Measurements from ENCODE around the gene C8A. TPM values are rescaled to one million over a fixed set of nuclear protein-coding genes. Genes with fewer than 3 reads are reported as not detected.

The C8A gene
- total and polyA plus RNA-seq, 2 of the 13 experiments (the other 11 are each of a cell fraction or from before 2014, with no cell fraction given) = 10.5 to 15.0 TPM

DNA sequence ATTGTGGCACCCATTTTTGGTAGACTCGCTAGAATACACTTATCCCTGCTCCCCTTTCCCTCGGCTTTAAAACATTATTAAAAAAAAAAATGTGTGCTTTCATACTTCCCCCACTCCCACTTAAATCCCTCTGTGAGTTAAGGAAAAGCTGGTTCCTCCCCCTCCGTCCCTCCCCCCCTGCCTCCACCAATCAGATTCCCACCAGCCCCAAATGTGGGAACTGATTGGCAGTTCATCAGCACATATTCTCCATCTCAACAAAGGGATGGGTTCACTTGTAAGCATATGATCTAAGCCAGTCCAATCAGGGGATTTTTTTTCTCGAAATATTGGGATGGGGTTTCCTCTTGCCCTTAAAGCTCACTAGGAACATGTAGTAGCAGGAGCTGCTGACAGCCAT lies 24.5 kb upstream of the C8A start:
- DNase-seq (ENCODE audit: low spot score) (no peak), ATAC-seq (no peak), FAIRE-seq (no peak)
- Histone ChIP-seq H3K27ac (ENCODE audit: extremely low read length, insufficient read depth, low read length) (no peak overlapping the region), H3K4me1 (ENCODE audit: insufficient read depth, low read length) (peaks cover 29% of the 10 kb centered on the region), H3K4me2 (ENCODE audit: low read depth, low read length) (no peak overlapping the region), H3K9ac (ENCODE audit: insufficient read depth, low read depth, low read length) (no peak overlapping the region), H4K20me1 (ENCODE audit: insufficient read depth, low read length) (no peaks in the 10 kb centered on the region), H3K79me2 (ENCODE audit: insufficient read depth, low read length) (no peaks in the 10 kb centered on the region), H3K27me3 (ENCODE audit: control insufficient read depth in 1 of 2, insufficient read depth in 2 of 2, low read length in 2 of 2) (no peaks in the 10 kb centered on the region), H3K9me3 (ENCODE audit: low read length) (no peaks in the 10 kb centered on the region), H3K4me3 (replicated peaks in 1 of 3; ENCODE audit: insufficient read depth in 1 of 3, low read depth in 2 of 3, low read length in 3 of 3) (no peak overlapping the region), H3K36me3 (replicated peaks in 1 of 2; ENCODE audit: control insufficient read depth in 1 of 2, insufficient read depth in 2 of 2, low read length in 2 of 2) (no peaks in the 10 kb centered on the region), H2AFZ (ENCODE audit: low read length) (no peak overlapping the region)
- BruUV-seq (replicated peaks) = no TSS peak
- intact Hi-C loops (cut with micrococcal nuclease; ENCODE audit: unreplicated experiment) (no loop called here), in situ Hi-C loops (cut with HindIII; ENCODE audit: extremely low pct_ligation_motif_present, low pct_unique_long_range_greater_than_20kb) (loop anchor here (5.0 to 25.0 kb wide), 4 partner anchors 137 to 1207 kb away; partner anchors contain the start of gene C8B)
- ChIA-PET CTCF (ENCODE audit: low intra/inter-chr PET ratio, low total read pairs) (interaction anchor here (4.3 kb wide), 1 partner anchor 138 kb away, joined by 51 read pairs; no protein-coding TSS in a partner anchor), POLR2A (interaction anchor here (0.7 kb wide), 1 partner anchor 78 kb away, joined by 3 read pairs; no protein-coding TSS in a partner anchor)
- WGBS (ENCODE audit: low lambda C conversion rate) = 71% methylated on average over 4 of the region's 4 CpGs
- TF ChIP-seq, protein P1, sequence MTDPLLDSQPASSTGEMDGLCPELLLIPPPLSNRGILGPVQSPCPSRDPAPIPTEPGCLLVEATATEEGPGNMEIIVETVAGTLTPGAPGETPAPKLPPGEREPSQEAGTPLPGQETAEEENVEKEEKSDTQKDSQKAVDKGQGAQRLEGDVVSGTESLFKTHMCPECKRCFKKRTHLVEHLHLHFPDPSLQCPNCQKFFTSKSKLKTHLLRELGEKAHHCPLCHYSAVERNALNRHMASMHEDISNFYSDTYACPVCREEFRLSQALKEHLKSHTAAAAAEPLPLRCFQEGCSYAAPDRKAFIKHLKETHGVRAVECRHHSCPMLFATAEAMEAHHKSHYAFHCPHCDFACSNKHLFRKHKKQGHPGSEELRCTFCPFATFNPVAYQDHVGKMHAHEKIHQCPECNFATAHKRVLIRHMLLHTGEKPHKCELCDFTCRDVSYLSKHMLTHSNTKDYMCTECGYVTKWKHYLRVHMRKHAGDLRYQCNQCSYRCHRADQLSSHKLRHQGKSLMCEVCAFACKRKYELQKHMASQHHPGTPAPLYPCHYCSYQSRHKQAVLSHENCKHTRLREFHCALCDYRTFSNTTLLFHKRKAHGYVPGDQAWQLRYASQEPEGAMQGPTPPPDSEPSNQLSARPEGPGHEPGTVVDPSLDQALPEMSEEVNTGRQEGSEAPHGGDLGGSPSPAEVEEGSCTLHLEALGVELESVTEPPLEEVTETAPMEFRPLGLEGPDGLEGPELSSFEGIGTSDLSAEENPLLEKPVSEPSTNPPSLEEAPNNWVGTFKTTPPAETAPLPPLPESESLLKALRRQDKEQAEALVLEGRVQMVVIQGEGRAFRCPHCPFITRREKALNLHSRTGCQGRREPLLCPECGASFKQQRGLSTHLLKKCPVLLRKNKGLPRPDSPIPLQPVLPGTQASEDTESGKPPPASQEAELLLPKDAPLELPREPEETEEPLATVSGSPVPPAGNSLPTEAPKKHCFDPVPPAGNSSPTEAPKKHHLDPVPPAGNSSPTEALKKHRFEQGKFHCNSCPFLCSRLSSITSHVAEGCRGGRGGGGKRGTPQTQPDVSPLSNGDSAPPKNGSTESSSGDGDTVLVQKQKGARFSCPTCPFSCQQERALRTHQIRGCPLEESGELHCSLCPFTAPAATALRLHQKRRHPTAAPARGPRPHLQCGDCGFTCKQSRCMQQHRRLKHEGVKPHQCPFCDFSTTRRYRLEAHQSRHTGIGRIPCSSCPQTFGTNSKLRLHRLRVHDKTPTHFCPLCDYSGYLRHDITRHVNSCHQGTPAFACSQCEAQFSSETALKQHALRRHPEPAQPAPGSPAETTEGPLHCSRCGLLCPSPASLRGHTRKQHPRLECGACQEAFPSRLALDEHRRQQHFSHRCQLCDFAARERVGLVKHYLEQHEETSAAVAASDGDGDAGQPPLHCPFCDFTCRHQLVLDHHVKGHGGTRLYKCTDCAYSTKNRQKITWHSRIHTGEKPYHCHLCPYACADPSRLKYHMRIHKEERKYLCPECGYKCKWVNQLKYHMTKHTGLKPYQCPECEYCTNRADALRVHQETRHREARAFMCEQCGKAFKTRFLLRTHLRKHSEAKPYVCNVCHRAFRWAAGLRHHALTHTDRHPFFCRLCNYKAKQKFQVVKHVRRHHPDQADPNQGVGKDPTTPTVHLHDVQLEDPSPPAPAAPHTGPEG (CRISPR knock-in tag; IDR thresholded peaks at IDR 0.05) = no peak
- no peak for TF ChIP-seq SNAI1 (CRISPR knock-in tag; IDR thresholded peaks at IDR 0.05; ENCODE audit: borderline replicate concordance)
- TF ChIP-seq, protein P2, sequence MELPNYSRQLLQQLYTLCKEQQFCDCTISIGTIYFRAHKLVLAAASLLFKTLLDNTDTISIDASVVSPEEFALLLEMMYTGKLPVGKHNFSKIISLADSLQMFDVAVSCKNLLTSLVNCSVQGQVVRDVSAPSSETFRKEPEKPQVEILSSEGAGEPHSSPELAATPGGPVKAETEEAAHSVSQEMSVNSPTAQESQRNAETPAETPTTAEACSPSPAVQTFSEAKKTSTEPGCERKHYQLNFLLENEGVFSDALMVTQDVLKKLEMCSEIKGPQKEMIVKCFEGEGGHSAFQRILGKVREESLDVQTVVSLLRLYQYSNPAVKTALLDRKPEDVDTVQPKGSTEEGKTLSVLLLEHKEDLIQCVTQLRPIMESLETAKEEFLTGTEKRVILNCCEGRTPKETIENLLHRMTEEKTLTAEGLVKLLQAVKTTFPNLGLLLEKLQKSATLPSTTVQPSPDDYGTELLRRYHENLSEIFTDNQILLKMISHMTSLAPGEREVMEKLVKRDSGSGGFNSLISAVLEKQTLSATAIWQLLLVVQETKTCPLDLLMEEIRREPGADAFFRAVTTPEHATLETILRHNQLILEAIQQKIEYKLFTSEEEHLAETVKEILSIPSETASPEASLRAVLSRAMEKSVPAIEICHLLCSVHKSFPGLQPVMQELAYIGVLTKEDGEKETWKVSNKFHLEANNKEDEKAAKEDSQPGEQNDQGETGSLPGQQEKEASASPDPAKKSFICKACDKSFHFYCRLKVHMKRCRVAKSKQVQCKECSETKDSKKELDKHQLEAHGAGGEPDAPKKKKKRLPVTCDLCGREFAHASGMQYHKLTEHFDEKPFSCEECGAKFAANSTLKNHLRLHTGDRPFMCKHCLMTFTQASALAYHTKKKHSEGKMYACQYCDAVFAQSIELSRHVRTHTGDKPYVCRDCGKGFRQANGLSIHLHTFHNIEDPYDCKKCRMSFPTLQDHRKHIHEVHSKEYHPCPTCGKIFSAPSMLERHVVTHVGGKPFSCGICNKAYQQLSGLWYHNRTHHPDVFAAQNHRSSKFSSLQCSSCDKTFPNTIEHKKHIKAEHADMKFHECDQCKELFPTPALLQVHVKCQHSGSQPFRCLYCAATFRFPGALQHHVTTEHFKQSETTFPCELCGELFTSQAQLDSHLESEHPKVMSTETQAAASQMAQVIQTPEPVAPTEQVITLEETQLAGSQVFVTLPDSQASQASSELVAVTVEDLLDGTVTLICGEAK (IDR thresholded peaks at IDR 0.05) = no peak
- TF ChIP-seq, protein P2 (CRISPR knock-in tag; IDR thresholded peaks at IDR 0.05) = no peak
- TF ChIP-seq RFXAP (CRISPR knock-in tag; IDR thresholded peaks at IDR 0.05; ENCODE audit: borderline replicate concordance) = no peak
- TF ChIP-seq, protein P3, sequence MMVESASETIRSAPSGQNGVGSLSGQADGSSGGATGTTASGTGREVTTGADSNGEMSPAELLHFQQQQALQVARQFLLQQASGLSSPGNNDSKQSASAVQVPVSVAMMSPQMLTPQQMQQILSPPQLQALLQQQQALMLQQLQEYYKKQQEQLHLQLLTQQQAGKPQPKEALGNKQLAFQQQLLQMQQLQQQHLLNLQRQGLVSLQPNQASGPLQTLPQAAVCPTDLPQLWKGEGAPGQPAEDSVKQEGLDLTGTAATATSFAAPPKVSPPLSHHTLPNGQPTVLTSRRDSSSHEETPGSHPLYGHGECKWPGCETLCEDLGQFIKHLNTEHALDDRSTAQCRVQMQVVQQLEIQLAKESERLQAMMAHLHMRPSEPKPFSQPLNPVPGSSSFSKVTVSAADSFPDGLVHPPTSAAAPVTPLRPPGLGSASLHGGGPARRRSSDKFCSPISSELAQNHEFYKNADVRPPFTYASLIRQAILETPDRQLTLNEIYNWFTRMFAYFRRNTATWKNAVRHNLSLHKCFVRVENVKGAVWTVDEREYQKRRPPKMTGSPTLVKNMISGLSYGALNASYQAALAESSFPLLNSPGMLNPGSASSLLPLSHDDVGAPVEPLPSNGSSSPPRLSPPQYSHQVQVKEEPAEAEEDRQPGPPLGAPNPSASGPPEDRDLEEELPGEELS (CRISPR knock-in tag; IDR thresholded peaks at IDR 0.05) = no peak
- no peak for TF ChIP-seq SIN3B (IDR thresholded peaks at IDR 0.05; ENCODE audit: low read length)

All from HepG2 (cell line).